Mucosa of descending colon (tissue), 3 donors: ENCODE results near the gene EPB41L1. TPM values are rescaled to one million over a fixed set of nuclear protein-coding genes. Genes with fewer than 3 reads are reported as not detected.

Source experiments
- ATAC-seq: fragments of 200-7000 bp; cut with Tn5 transposase; one replicate; pipeline ENCODE4 v1.9.1; 2020; ENCODE audit warnings: mild to moderate bottlenecking, moderate library complexity
- DNase-seq, 3 donors: peaks; one replicate each; pipeline ENCODE4 v3.0.0-alpha.2; 2020
- H3K36me3 ChIP-seq: fragments of 200-600 bp; one replicate; pipeline ENCODE4 v1.8.0; 2021; ENCODE audit warnings: low read depth, mild to moderate bottlenecking
- H3K4me1 ChIP-seq: fragments of 200-600 bp; one replicate; pipeline ENCODE4 v1.8.0; 2021; ENCODE audit warnings: low read depth, mild to moderate bottlenecking
- H3K4me3 ChIP-seq: fragments of 200-600 bp; one replicate; pipeline ENCODE4 v1.8.0; 2021; ENCODE audit warnings: mild to moderate bottlenecking
- H3K9me3 ChIP-seq: fragments of 200-600 bp; one replicate; pipeline ENCODE4 v1.8.0; 2021; ENCODE audit warnings: mild to moderate bottlenecking
- intact Hi-C, 2 donors: fragments of 100-400 bp; cut with DNase I in 1 of 2; cut with micrococcal nuclease in 1 of 2; formaldehyde crosslinking; loops; one replicate each; pipeline versions ENCODE4 v1.11.0 to v1.11.1; 2022; cut with DNase I, micrococcal nuclease
- total RNA-seq, 3 donors: library from RNA; stranded (reverse); fragmentation: NEBNext Ultra II Directional in 2 of 3; extraction: Animal tissue kit (Norgen Biotek cat#: 25700) in 2 of 3; gene quantifications; one replicate each; pipeline versions ENCODE4 v1.2.1 to v1.2.4, GENCODE V29; 2021 to 2023
- TF ChIP-seq, protein P1 (sequence below): fragments of 200-600 bp; IDR thresholded peaks from one replicate; pipeline ENCODE4 v1.8.0; 2022; ENCODE audit warnings: antibody characterized with exemption, mild to moderate bottlenecking
- donor health status: DM: no; HTN: no; CAD: no; lungs with moderate emphysema.
- donor health status: DM: no; HTN: no; CAD: no.
- donor health status: DM: no; HTN: yes; CAD: no.

The EPB41L1 gene
- total RNA-seq, 3 donors from 2014 or later = 41.0 to 95.3 (median 71.7) TPM

DNA sequence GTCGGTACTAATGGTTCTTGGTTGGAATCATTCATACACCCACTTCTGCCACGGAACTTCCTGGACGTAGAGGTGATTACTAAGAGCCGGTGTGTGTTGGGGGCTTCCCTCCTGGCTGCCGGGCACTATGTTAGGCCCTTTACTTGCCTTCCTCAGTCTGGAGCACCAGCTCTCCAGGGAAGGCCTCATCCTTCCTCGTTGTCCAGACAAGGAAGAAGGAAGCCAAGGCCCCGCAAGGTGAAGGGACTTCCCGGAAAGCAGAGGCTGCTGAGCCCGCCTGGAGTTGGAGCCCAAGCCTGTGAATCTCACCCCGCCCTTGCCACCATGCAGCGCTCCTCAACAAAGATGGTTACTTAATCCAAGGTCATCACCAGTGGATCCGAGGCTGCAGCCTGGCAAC, 107.9 kb downstream of the EPB41L1 start:
- Histone ChIP-seq H3K36me3 (no peaks in the 10 kb centered on the region), H3K4me3 (no peak overlapping the region), H3K4me1 (no peaks in the 10 kb centered on the region), H3K9me3 (no peaks in the 10 kb centered on the region)
- ATAC-seq (no peak), DNase-seq (no peak)
- TF ChIP-seq, protein P1, sequence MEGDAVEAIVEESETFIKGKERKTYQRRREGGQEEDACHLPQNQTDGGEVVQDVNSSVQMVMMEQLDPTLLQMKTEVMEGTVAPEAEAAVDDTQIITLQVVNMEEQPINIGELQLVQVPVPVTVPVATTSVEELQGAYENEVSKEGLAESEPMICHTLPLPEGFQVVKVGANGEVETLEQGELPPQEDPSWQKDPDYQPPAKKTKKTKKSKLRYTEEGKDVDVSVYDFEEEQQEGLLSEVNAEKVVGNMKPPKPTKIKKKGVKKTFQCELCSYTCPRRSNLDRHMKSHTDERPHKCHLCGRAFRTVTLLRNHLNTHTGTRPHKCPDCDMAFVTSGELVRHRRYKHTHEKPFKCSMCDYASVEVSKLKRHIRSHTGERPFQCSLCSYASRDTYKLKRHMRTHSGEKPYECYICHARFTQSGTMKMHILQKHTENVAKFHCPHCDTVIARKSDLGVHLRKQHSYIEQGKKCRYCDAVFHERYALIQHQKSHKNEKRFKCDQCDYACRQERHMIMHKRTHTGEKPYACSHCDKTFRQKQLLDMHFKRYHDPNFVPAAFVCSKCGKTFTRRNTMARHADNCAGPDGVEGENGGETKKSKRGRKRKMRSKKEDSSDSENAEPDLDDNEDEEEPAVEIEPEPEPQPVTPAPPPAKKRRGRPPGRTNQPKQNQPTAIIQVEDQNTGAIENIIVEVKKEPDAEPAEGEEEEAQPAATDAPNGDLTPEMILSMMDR = no peak
- intact Hi-C loops = no loop called here

DNA sequence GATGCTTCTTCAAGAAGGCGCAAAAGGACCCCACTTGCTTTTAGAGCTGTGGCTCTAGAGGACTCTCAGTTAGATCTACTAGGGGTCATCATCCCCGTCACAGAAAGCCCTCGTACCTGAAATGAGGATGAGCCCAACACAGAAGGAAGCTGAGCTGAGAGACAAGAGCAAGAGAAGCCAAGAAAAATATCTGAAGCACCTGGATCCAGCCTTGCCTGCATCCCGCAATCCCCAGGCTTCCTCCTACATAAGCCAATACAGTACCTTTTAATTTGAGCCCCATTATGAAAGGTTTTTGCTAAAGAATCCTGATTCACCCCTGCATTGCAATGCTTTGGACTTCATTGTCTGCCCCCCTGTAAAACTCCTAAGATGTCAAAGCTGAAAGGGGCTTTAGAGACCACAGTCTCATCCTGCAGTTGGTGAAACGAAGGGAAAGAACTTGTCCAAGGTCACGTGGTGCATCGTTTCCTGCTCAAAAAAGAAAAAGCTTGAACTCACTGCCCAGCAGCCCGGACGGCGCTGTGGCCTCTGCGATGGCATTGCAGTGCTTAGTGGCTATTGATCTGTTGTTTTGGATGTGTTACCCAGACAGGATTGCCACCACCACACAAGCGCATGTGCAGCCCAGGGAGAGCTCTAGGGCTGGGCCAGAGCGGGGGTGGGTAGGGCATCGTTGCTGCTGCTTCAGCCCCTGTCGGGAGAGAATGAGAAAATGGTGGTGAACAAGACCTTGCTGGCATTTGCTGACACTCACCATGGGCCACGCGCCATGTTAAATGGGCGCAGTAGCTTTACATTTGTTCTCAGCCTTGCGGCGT, 110.1 kb downstream of the EPB41L1 start:
- Histone ChIP-seq H3K4me3 (no peak overlapping the region), H3K9me3 (no peaks in the 10 kb centered on the region), H3K4me1 (no peaks in the 10 kb centered on the region), H3K36me3 (no peaks in the 10 kb centered on the region)
- TF ChIP-seq, protein P1 = no peak
- intact Hi-C loops = no loop called here
- DNase-seq (no peak), ATAC-seq (no peak)

- no peaks in the 10 kb centered on the region for H3K36me3 ChIP-seq
- no peaks in the 10 kb centered on the region for H3K9me3 ChIP-seq
- no peak overlapping the region for H3K4me3 ChIP-seq
- no peak for ATAC-seq
- no peaks in the 10 kb centered on the region for H3K4me1 ChIP-seq
- intact Hi-C loops = no loop called here
- no peak for DNase-seq
- TF ChIP-seq, protein P1 = no peak
Observed at GRCh38 chr20:36266189-36266588, 111.6 kb downstream of the EPB41L1 start.

DNA sequence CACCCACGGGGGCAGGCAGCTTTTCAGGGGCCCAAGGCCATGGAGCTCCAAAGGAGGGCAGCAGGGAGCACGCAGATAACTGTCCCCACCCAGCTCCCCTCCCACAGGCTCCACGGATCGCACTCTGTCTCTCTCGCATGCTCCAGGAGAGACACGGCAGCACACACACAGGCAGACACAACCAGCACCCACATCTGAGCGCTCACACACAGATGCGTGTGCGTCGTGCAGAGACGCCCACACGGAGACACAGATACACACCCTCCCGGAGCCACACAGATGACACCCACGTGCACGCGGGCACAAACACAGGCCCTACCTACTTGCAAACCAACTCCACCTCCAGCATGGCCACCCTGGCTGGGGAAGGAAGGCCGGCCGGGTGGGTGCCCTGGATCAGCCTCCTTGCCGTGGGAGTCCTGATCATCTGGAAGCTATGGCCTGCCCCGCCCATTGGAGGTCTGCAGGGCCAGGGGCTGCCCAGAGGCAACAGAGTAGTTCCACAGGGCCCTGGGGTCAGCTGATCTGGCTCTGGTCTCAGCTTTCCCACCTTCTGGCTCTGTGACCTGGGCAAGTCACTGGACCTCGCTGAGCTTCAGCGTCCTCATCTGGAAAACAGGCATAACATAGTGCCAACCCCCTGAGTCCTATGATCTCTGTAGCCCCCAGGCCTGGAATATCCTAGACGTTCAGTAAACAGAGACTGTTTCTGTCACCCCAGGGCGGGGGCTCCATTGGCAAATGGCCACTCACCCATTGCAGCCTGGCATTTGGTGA, 113.3 kb downstream of the EPB41L1 start:
- intact Hi-C loops = no loop called here
- Histone ChIP-seq H3K9me3 (no peaks in the 10 kb centered on the region), H3K36me3 (no peaks in the 10 kb centered on the region), H3K4me3 (no peak overlapping the region), H3K4me1 (no peaks in the 10 kb centered on the region)
- TF ChIP-seq, protein P1 = no peak
- ATAC-seq = no peak
- DNase-seq = no peak

- Histone ChIP-seq H3K4me3 (no peak overlapping the region), H3K9me3 (no peaks in the 10 kb centered on the region), H3K4me1 (no peaks in the 10 kb centered on the region), H3K36me3 (no peaks in the 10 kb centered on the region)
- TF ChIP-seq, protein P1 = no peak
- no peak for DNase-seq
- intact Hi-C loops = no loop called here
- no peak for ATAC-seq
Observed at GRCh38 chr20:36268440-36269342, 114.2 kb downstream of the EPB41L1 start.
